SK-N-MC (cell line): ENCODE data around the gene TRIM42.

Source experiments
- DNase-seq: peaks from one replicate; pipeline ENCODE4 v3.0.0-alpha.2; 2011; ENCODE audit warnings: low read depth, low spot score
- H3K27ac ChIP-seq: fragments of 200-600 bp; sonication (generic); 2 replicates; pipeline ENCODE4 v1.5.1; 2016; ENCODE audit warnings: mixed run types
- H3K36me3 ChIP-seq: fragments of 200-600 bp; sonication (generic); 2 replicates; pipeline ENCODE4 v1.6.1; 2017; ENCODE audit warnings: antibody characterized with exemption, low read length, mixed read lengths; ENCODE audit not compliant: insufficient read depth
- H3K4me3 ChIP-seq: fragments of 200-600 bp; sonication (generic); 2 replicates; pipeline ENCODE4 v1.5.1; 2016
- H3K9ac ChIP-seq: fragments of 200-600 bp; sonication (generic); 2 replicates; pipeline ENCODE4 v1.8.0; 2017; ENCODE audit warnings: mixed run types, mixed read lengths; ENCODE audit not compliant: insufficient read length
- H3K9me3 ChIP-seq: fragments of 200-600 bp; sonication (generic); 2 replicates; pipeline ENCODE4 v1.6.1; 2017; ENCODE audit warnings: low read depth, mild to moderate bottlenecking, antibody characterized with exemption, low read length, moderate library complexity, mixed read lengths
- EZH2 ChIP-seq: fragments of 200-600 bp; sonication (generic); IDR thresholded peaks from one replicate; pipeline ENCODE4 v1.6.1; 2017; ENCODE audit warnings: antibody characterized with exemption
- FOXP2 ChIP-seq: optimal IDR thresholded peaks from 2 replicates; pipeline ENCODE3; 2011; ENCODE audit warnings: mild to moderate bottlenecking, moderate library complexity; ENCODE audit not compliant: insufficient read depth; ENCODE audit errors: extremely low read length, control extremely low read depth
- POLR2AphosphoS5 ChIP-seq: IDR thresholded peaks from 2 replicates; pipeline ENCODE4 v1.6.1; 2012; ENCODE audit warnings: mild to moderate bottlenecking, low read depth, low read length, borderline replicate concordance

TRIM42 gene

GRCh38 chr3:140719841-140720614 lies 42.2 kb downstream of the TRIM42 start:
- no peaks in the 10 kb centered on the region for H3K36me3 ChIP-seq
- DNase-seq, result no peak
- H3K27ac ChIP-seq, result no peak overlapping the region
- H3K9ac ChIP-seq, result no peak overlapping the region
- TF ChIP-seq POLR2AphosphoS5, result no peak
- TF ChIP-seq EZH2, result no peak
- no peak for TF ChIP-seq FOXP2
- no peaks in the 10 kb centered on the region for H3K9me3 ChIP-seq
- H3K4me3 ChIP-seq, result no peak overlapping the region

GRCh38 chr3:140723576-140723975 lies 45.7 kb downstream of the TRIM42 start:
- no peaks in the 10 kb centered on the region for H3K9me3 ChIP-seq
- H3K36me3 ChIP-seq, result no peaks in the 10 kb centered on the region
- no peak overlapping the region for H3K27ac ChIP-seq
- no peak overlapping the region for H3K4me3 ChIP-seq
- H3K9ac ChIP-seq, result no peak overlapping the region
- DNase-seq, result no peak
- TF ChIP-seq POLR2AphosphoS5, result no peak
- no peak for TF ChIP-seq FOXP2
- no peak for TF ChIP-seq EZH2

- DNase-seq, result no peak
- TF ChIP-seq FOXP2 (no peak), POLR2AphosphoS5 (no peak), EZH2 (no peak)
- no peak overlapping the region for H3K9ac ChIP-seq
Measured at GRCh38 chr3:140724856-140725812, 47.3 kb downstream of the TRIM42 start.

GRCh38 chr3:140726066-140726465 lies 48.2 kb downstream of the TRIM42 start:
- H3K4me3 ChIP-seq, result no peak overlapping the region
- no peaks in the 10 kb centered on the region for H3K9me3 ChIP-seq
- H3K36me3 ChIP-seq, result no peaks in the 10 kb centered on the region
- no peak for DNase-seq
- no peak overlapping the region for H3K27ac ChIP-seq
- H3K9ac ChIP-seq, result no peak overlapping the region
- TF ChIP-seq EZH2 (no peak), POLR2AphosphoS5 (no peak), FOXP2 (no peak)

More at GRCh38 chr3:140724856-140725812, 47.3 kb downstream of the TRIM42 start:
- no peaks in the 10 kb centered on the region for H3K36me3 ChIP-seq
- H3K9me3 ChIP-seq, result no peaks in the 10 kb centered on the region
- H3K27ac ChIP-seq, result no peak overlapping the region
- no peak overlapping the region for H3K4me3 ChIP-seq

GRCh38 chr3:140727886-140728285 lies 50.0 kb downstream of the TRIM42 start:
- Histone ChIP-seq H3K36me3 (no peaks in the 10 kb centered on the region), H3K27ac (no peak overlapping the region), H3K9ac (no peak overlapping the region), H3K9me3 (no peaks in the 10 kb centered on the region), H3K4me3 (no peak overlapping the region)
- no peak for TF ChIP-seq POLR2AphosphoS5
- no peak for TF ChIP-seq FOXP2
- no peak for TF ChIP-seq EZH2
- no peak for DNase-seq

- H3K9ac ChIP-seq, result no peak overlapping the region
- no peak for TF ChIP-seq EZH2
- TF ChIP-seq POLR2AphosphoS5, result no peak
- TF ChIP-seq FOXP2, result no peak
- no peaks in the 10 kb centered on the region for H3K9me3 ChIP-seq
- H3K4me3 ChIP-seq, result no peak overlapping the region
- H3K27ac ChIP-seq, result no peak overlapping the region
- no peak for DNase-seq
- no peaks in the 10 kb centered on the region for H3K36me3 ChIP-seq
Measured at GRCh38 chr3:140731440-140732119, 53.7 kb downstream of the TRIM42 start.

- no peaks in the 10 kb centered on the region for H3K9me3 ChIP-seq
- H3K4me3 ChIP-seq, result no peak overlapping the region
- H3K36me3 ChIP-seq, result no peaks in the 10 kb centered on the region
- H3K9ac ChIP-seq, result no peak overlapping the region
- H3K27ac ChIP-seq, result no peak overlapping the region
- DNase-seq, result no peak
- TF ChIP-seq FOXP2 (no peak), POLR2AphosphoS5 (no peak), EZH2 (no peak)
Measured at GRCh38 chr3:140733623-140734022, 55.8 kb downstream of the TRIM42 start.

GRCh38 chr3:140736863-140737460 lies 59.1 kb downstream of the TRIM42 start:
- DNase-seq, result peak; percentile 28
- Histone ChIP-seq H3K9me3 (no peaks in the 10 kb centered on the region), H3K9ac (peak overlapping the region; percentile 30), H3K4me3 (no peak overlapping the region), H3K36me3 (no peaks in the 10 kb centered on the region), H3K27ac (no peak overlapping the region)
- TF ChIP-seq EZH2, result no peak
- no peak for TF ChIP-seq FOXP2
- no peak for TF ChIP-seq POLR2AphosphoS5
